Skeletal muscle tissue (tissue), 4 donors: ENCODE results near the gene ST6GALNAC1. TPM values are rescaled to one million over a fixed set of nuclear protein-coding genes. Genes with fewer than 3 reads are reported as not detected.

ENCODE experiments used
- H3K27ac ChIP-seq: one replicate; pipeline ENCODE4 v1.7.0; 2013; ENCODE audit warnings: mild to moderate bottlenecking, low read depth, low read length, inconsistent platforms
- H3K27me3 ChIP-seq, 3 donors: one replicate each; pipeline ENCODE4 v1.7.0; 2013; ENCODE audit warnings: low read length in 3 of 3; ENCODE audit not compliant: control insufficient read depth in 3 of 3, insufficient read depth in 3 of 3
- H3K36me3 ChIP-seq, 3 donors: one replicate each; pipeline ENCODE4 v1.7.0; 2013; ENCODE audit warnings: low read length in 3 of 3; ENCODE audit not compliant: control insufficient read depth in 3 of 3, insufficient read depth in 3 of 3
- H3K4me1 ChIP-seq, 3 donors: one replicate each; pipeline ENCODE4 v1.7.0; 2013; ENCODE audit warnings: low read length in 3 of 3, mild to moderate bottlenecking in 3 of 3; ENCODE audit not compliant: control insufficient read depth in 3 of 3, insufficient read depth in 3 of 3
- H3K4me3 ChIP-seq, 3 donors: one replicate each; pipeline ENCODE4 v1.7.0; 2013; ENCODE audit warnings: low read length in 3 of 3
- H3K9ac ChIP-seq, 3 donors: one replicate each; pipeline ENCODE4 v1.7.0; 2013; ENCODE audit warnings: low read length in 3 of 3, mild to moderate bottlenecking in 3 of 3, moderate library complexity in 2 of 3, low read depth in 1 of 3
- H3K9me3 ChIP-seq, 3 donors: one replicate each; pipeline ENCODE4 v1.7.0; 2013; ENCODE audit warnings: low read length in 3 of 3; ENCODE audit not compliant: control insufficient read depth in 3 of 3
- total RNA-seq: library from RNA; depleted of rRNA; stranded (reverse); fragments of >200 nt; gene quantifications from one replicate; pipeline ENCODE4 v1.2.3, GENCODE V29; 2014
- donor health status: Osteomylitis.

The ST6GALNAC1 gene
- total RNA-seq, 1 donor from 2014 or later, result not detected

- Histone ChIP-seq H3K36me3 (no peaks in the 10 kb centered on the region), H3K27me3 (peaks cover 7 to 23% (median 11%) of the 10 kb centered on the region in 3 donors), H3K9ac (peak within 1 kb of the TSS; percentile 74 to 88 (median 82)), H3K9me3 (no peaks in the 10 kb centered on the region), H3K4me1 (peaks cover 13 to 23% (median 21%) of the 10 kb centered on the region in 3 donors), H3K27ac (no peak within 1 kb of the TSS), H3K4me3 (peak within 1 kb of the TSS; percentile 74 to 81 (median 77))
Measured at GRCh38 chr17:76585649-76586593, 57.6 kb downstream of the ST6GALNAC1 start, which contains the start of gene ST6GALNAC2. Gene ST6GALNAC2 (minus strand): TSS chr17:76585860. CDS start chr17:76585808, 52 bp downstream.

GRCh38 chr17:76585033-76585648 lies 58.4 kb downstream of the ST6GALNAC1 start:
- Histone ChIP-seq H3K36me3 (no peaks in the 10 kb centered on the region), H3K9me3 (no peaks in the 10 kb centered on the region), H3K27ac (no peak overlapping the region), H3K4me3 (peak overlapping the region; percentile 74 to 81 (median 77)), H3K4me1 (peaks cover 16 to 28% (median 26%) of the 10 kb centered on the region in 3 donors), H3K27me3 (peaks cover 7 to 23% (median 11%) of the 10 kb centered on the region in 3 donors), H3K9ac (peak overlapping the region; percentile 74 to 88 (median 82))

DNA sequence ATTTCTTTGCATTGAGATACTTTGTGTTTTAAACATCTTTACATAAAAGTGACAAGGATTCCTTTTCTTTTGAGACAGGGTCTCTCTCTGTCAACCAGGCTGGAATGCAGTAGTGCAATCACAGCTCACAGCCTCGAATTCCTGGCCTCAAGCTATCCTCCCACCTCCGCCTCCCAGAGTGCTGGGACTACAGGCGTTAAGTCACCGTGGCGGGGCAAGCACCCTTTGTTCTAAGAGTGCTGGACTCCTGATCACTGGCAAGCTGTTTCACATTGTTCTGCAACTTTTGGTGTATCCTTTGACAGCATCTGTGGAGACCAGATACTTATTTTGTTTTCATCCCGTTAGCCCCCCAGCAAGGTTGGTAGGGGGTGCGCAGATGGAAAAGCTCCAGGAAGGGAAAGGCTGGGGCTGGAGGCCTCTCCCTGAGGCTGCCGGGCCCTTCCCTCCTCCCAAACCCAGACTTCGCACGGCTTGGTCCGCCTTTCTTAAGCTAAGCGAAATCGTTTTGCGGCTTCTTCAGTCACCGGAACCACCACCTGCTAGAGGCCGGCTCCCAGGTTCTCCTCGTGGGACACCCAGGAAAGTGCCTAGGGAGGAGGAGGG lies 59.0 kb downstream of the ST6GALNAC1 start:
- Histone ChIP-seq H3K9me3 (no peaks in the 10 kb centered on the region), H3K4me1 (peaks cover 16 to 28% (median 26%) of the 10 kb centered on the region in 3 donors), H3K27me3 (peaks cover 7 to 23% (median 11%) of the 10 kb centered on the region in 3 donors), H3K4me3 (peak overlapping the region; percentile 74 to 81 (median 77)), H3K9ac (peak overlapping the region in 2 of 3 donors; percentile 74 to 88), H3K36me3 (no peaks in the 10 kb centered on the region), H3K27ac (no peak overlapping the region)

DNA sequence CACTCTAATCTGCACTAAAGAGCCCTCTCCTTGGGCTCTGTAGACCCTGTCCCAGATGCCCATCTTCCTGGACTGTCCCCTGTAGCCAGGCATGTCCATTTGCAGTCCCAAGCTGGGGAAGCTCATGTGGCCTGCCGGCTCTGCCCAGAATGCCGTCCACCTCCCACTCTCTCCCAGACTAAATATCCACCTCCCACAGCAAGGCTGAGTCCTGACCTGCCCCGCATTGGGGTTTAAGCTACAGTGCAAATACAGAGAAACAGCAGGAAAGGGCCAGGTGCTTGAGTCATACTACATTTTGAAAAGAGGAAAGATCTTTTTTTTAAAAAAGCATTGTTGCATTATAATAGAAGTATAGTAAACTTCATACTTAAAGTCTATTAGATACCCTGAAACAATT lies 60.9 kb downstream of the ST6GALNAC1 start:
- Histone ChIP-seq H3K27ac (no peak overlapping the region), H3K4me3 (no peak overlapping the region), H3K9ac (peak overlapping the region in 1 of 3 donors; percentile 2), H3K27me3 (peaks cover 5 to 13% (median 7%) of the 10 kb centered on the region in 3 donors), H3K36me3 (no peaks in the 10 kb centered on the region), H3K4me1 (peaks cover 16 to 28% (median 26%) of the 10 kb centered on the region in 3 donors), H3K9me3 (no peaks in the 10 kb centered on the region)

- H3K9ac ChIP-seq, result peak overlapping the region in 1 of 3 donors; percentile 64
- H3K4me3 ChIP-seq, result no peak overlapping the region
- peaks cover 16 to 22% (median 21%) of the 10 kb centered on the region in 3 donors for H3K4me1 ChIP-seq
- no peaks in the 10 kb centered on the region for H3K9me3 ChIP-seq
- H3K27ac ChIP-seq, result no peak overlapping the region
- H3K27me3 ChIP-seq, result peaks cover 0 to 8% (median 0%) of the 10 kb centered on the region in 3 donors
- no peaks in the 10 kb centered on the region for H3K36me3 ChIP-seq
Measured at GRCh38 chr17:76581515-76581914, 62.0 kb downstream of the ST6GALNAC1 start.

DNA sequence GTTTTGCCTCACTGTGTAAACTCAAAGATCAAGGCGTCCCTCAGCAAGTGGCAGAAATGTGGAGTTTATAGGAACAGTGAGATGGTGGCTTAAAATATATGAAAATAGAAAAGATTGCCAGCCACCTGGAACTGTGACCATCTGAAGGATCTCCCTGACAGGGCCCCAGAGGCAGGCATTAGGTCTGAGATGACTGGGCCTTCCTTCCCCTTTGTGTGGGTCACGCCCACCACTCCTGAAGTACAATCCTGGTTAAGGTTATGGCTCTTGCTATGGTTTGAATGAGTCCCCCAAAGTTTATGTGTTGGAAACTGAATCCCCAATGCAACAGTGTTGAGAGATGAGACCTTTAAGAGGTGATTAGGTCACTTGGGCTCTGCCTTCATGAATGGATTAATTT lies 64.3 kb downstream of the ST6GALNAC1 start:
- Histone ChIP-seq H3K36me3 (no peaks in the 10 kb centered on the region), H3K27me3 (no peaks in the 10 kb centered on the region), H3K9ac (no peak overlapping the region), H3K4me1 (peaks cover 6 to 16% (median 9%) of the 10 kb centered on the region in 3 donors), H3K27ac (no peak overlapping the region), H3K9me3 (no peaks in the 10 kb centered on the region), H3K4me3 (no peak overlapping the region)

DNA sequence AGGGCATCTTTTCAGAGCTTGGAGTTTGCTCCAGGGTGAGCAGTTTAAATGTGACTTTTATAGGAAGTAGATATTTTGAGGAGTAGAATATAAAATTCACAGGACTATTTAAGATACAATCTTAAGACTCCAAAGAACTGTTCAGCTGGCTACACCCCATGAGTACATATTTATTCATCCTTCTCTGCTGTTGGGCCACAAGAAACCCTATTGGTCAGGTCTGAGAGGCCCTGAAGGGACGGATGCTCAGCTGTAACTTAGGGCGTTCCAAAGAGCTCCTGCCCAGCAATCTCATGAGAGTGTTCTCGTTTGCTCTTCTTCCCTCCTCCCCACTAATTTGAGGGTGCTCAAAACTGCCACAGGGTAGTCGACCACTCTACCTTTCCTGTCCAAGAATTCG lies 65.2 kb downstream of the ST6GALNAC1 start:
- Histone ChIP-seq H3K9ac (no peak overlapping the region), H3K36me3 (no peaks in the 10 kb centered on the region), H3K4me3 (no peak overlapping the region), H3K27me3 (no peaks in the 10 kb centered on the region), H3K9me3 (no peaks in the 10 kb centered on the region), H3K4me1 (peaks cover 6 to 16% (median 9%) of the 10 kb centered on the region in 3 donors), H3K27ac (no peak overlapping the region)

- Histone ChIP-seq H3K27ac (no peak overlapping the region), H3K27me3 (no peaks in the 10 kb centered on the region), H3K9ac (no peak overlapping the region), H3K4me3 (no peak overlapping the region), H3K9me3 (no peaks in the 10 kb centered on the region), H3K36me3 (no peaks in the 10 kb centered on the region), H3K4me1 (peaks cover 6 to 16% (median 9%) of the 10 kb centered on the region in 3 donors)
Measured at GRCh38 chr17:76577876-76578275, 65.7 kb downstream of the ST6GALNAC1 start.

- Histone ChIP-seq H3K27me3 (no peaks in the 10 kb centered on the region), H3K4me3 (no peak overlapping the region), H3K36me3 (no peaks in the 10 kb centered on the region), H3K9me3 (no peaks in the 10 kb centered on the region), H3K9ac (no peak overlapping the region), H3K27ac (no peak overlapping the region), H3K4me1 (peaks cover 5 to 10% (median 6%) of the 10 kb centered on the region in 3 donors)
Measured at GRCh38 chr17:76576189-76576588, 67.4 kb downstream of the ST6GALNAC1 start.
